ENCODE measurements around the gene RALGAPA1. TPM values are rescaled to one million over a fixed set of nuclear protein-coding genes. Genes with fewer than 3 reads are reported as not detected.
"Not testable (repeated sequence)": the region's sequence is repeated elsewhere in the genome, so short reads cannot be mapped to it uniquely, and the experiment has no call there.

The RALGAPA1 gene
- polyA plus RNA-seq, 1 of the 3 experiments (the other 2 are of a cell fraction) = 3.6 TPM

DNA sequence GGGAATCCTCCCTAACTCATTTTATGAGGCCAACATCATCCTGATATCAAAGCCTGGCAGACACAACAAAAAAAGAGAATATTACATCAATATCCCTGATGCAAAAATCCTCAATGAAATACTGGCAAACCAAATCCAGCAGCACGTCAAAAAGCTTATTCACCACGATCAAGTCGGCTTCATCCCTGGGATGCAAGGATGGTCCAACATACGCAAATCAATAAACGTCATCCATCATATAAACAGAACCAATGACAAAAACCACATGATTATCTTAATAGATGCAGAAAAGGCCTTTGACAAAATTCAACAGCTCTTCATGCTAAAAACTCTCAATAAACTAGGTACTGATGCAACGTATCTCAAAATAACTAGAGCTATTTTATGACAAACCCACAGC lies 189.1 kb downstream of the RALGAPA1 start:
- DNase-seq = not testable (repeated sequence)

GRCh38 chr14:35619461-35619860 lies 189.6 kb downstream of the RALGAPA1 start:
- H3K9ac ChIP-seq; CTCF ChIA-PET; POLR2A ChIA-PET; H3K9me2 ChIP-seq; H3F3A ChIP-seq (replicated peaks; ENCODE audit: insufficient read depth); H3K9me3 ChIP-seq; H3K4me1 ChIP-seq (ENCODE audit: control insufficient read depth in 1 of 2, insufficient read depth in 2 of 2, low read depth in 1 of 2, low read length in 1 of 2); H3K27me3 ChIP-seq (ENCODE audit: insufficient read depth); H3K27ac ChIP-seq (ENCODE audit: low read depth in 2 of 2, low read length in 1 of 2); H3K79me2 ChIP-seq (ENCODE audit: insufficient read depth); H2AFZ ChIP-seq (ENCODE audit: low read depth); H3K4me3 ChIP-seq (ENCODE audit: low read depth in 2 of 2, low read length in 1 of 2); H3K4me2 ChIP-seq; DNase-seq; H4K20me1 ChIP-seq (ENCODE audit: insufficient read depth): not testable (repeated sequence)
- 95% methylated on average over 1 of the region's 1 CpG for whole genome bisulfite sequencing (ENCODE audit: low lambda C conversion rate)
- H3K36me3 ChIP-seq (replicated peaks in 1 of 2; ENCODE audit: control insufficient read depth in 1 of 2, insufficient read depth in 2 of 2, low read length in 1 of 2) = peaks cover 2 to 16% of the 10 kb centered on the region in 2 experiments

More for the DNA sequence above, 189.1 kb downstream of the RALGAPA1 start:
- H3K36me3 ChIP-seq (replicated peaks in 1 of 2; ENCODE audit: control insufficient read depth in 1 of 2, insufficient read depth in 2 of 2, low read length in 1 of 2) = peaks cover 2 to 16% of the 10 kb centered on the region in 2 experiments
- POLR2A ChIA-PET; H3K27me3 ChIP-seq (ENCODE audit: insufficient read depth); H3K27ac ChIP-seq (ENCODE audit: low read depth in 2 of 2, low read length in 1 of 2); H3K4me3 ChIP-seq (ENCODE audit: low read depth in 2 of 2, low read length in 1 of 2); H3K9ac ChIP-seq; H4K20me1 ChIP-seq (ENCODE audit: insufficient read depth); H3K9me2 ChIP-seq; H3K4me1 ChIP-seq (ENCODE audit: control insufficient read depth in 1 of 2, insufficient read depth in 2 of 2, low read depth in 1 of 2, low read length in 1 of 2); H3K9me3 ChIP-seq; CTCF ChIA-PET; H3F3A ChIP-seq (replicated peaks; ENCODE audit: insufficient read depth); H3K79me2 ChIP-seq (ENCODE audit: insufficient read depth); H2AFZ ChIP-seq (ENCODE audit: low read depth); H3K4me2 ChIP-seq: not testable (repeated sequence)
- WGBS (ENCODE audit: low lambda C conversion rate) = 94% methylated on average over 6 of the region's 6 CpGs

GRCh38 chr14:35617500-35617899 lies 191.6 kb downstream of the RALGAPA1 start:
- WGBS (ENCODE audit: low lambda C conversion rate) = 100% methylated on average over 3 of the region's 3 CpGs
- no peak overlapping the region for H3K4me2 ChIP-seq
- H3K9ac ChIP-seq = no peak overlapping the region
- no peak overlapping the region for H3K4me3 ChIP-seq (ENCODE audit: low read depth in 2 of 2, low read length in 1 of 2)
- DNase-seq = no peak
- no peaks in the 10 kb centered on the region for H3K9me2 ChIP-seq
- H3K9me3 ChIP-seq = no peaks in the 10 kb centered on the region
- H3K4me1 ChIP-seq (ENCODE audit: control insufficient read depth in 1 of 2, insufficient read depth in 2 of 2, low read depth in 1 of 2, low read length in 1 of 2) = no peaks in the 10 kb centered on the region; a peak in 1 of 4 replicates
- H3K36me3 ChIP-seq (replicated peaks in 1 of 2; ENCODE audit: control insufficient read depth in 1 of 2, insufficient read depth in 2 of 2, low read length in 1 of 2) = peaks cover 2 to 13% of the 10 kb centered on the region in 2 experiments
- H3K79me2 ChIP-seq (ENCODE audit: insufficient read depth) = no peaks in the 10 kb centered on the region; the same call in 1 of the 2 replicates
- H4K20me1 ChIP-seq (ENCODE audit: insufficient read depth) = no peaks in the 10 kb centered on the region
- TF ChIP-seq NRF1 (IDR thresholded peaks at IDR 0.05; ENCODE audit: low read depth, low read length) (no peak), PBX3 (IDR thresholded peaks at IDR 0.05) (no peak), RXRA (IDR thresholded peaks at IDR 0.05; ENCODE audit: borderline replicate concordance, low read depth) (no peak), RAD21 (IDR thresholded peaks at IDR 0.05; ENCODE audit: low read length) (no peak), TEAD4 (IDR thresholded peaks at IDR 0.05; ENCODE audit: borderline replicate concordance, insufficient read depth) (no peak), YY1 (IDR thresholded peaks at IDR 0.05; ENCODE audit: low read depth) (no peak), TAF1 (IDR thresholded peaks at IDR 0.05; ENCODE audit: borderline replicate concordance, low read depth, low read length) (no peak), JUND (IDR thresholded peaks at IDR 0.05) (no peak), FOXJ3 (CRISPR knock-in tag; IDR thresholded peaks at IDR 0.05) (no peak), ZBTB33 (IDR thresholded peaks at IDR 0.05; ENCODE audit: borderline replicate concordance, low read depth) (no peak), GABPA (IDR thresholded peaks at IDR 0.05; ENCODE audit: low read depth) (no peak)
- TF ChIP-seq, protein P1, sequence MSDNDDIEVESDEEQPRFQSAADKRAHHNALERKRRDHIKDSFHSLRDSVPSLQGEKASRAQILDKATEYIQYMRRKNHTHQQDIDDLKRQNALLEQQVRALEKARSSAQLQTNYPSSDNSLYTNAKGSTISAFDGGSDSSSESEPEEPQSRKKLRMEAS (IDR thresholded peaks at IDR 0.05; ENCODE audit: low read depth) = no peak
- TF ChIP-seq, protein P2, sequence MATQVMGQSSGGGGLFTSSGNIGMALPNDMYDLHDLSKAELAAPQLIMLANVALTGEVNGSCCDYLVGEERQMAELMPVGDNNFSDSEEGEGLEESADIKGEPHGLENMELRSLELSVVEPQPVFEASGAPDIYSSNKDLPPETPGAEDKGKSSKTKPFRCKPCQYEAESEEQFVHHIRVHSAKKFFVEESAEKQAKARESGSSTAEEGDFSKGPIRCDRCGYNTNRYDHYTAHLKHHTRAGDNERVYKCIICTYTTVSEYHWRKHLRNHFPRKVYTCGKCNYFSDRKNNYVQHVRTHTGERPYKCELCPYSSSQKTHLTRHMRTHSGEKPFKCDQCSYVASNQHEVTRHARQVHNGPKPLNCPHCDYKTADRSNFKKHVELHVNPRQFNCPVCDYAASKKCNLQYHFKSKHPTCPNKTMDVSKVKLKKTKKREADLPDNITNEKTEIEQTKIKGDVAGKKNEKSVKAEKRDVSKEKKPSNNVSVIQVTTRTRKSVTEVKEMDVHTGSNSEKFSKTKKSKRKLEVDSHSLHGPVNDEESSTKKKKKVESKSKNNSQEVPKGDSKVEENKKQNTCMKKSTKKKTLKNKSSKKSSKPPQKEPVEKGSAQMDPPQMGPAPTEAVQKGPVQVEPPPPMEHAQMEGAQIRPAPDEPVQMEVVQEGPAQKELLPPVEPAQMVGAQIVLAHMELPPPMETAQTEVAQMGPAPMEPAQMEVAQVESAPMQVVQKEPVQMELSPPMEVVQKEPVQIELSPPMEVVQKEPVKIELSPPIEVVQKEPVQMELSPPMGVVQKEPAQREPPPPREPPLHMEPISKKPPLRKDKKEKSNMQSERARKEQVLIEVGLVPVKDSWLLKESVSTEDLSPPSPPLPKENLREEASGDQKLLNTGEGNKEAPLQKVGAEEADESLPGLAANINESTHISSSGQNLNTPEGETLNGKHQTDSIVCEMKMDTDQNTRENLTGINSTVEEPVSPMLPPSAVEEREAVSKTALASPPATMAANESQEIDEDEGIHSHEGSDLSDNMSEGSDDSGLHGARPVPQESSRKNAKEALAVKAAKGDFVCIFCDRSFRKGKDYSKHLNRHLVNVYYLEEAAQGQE (IDR thresholded peaks at IDR 0.05; ENCODE audit: low read depth, low read length) = no peak
- ChIA-PET POLR2A (no interaction called here), CTCF (no interaction called here)
- no peak overlapping the region for H2AFZ ChIP-seq (ENCODE audit: low read depth)
- H3K27ac ChIP-seq (ENCODE audit: low read depth in 2 of 2, low read length in 1 of 2) = no peak overlapping the region
- no peaks in the 10 kb centered on the region for H3F3A ChIP-seq (replicated peaks; ENCODE audit: insufficient read depth)
- H3K27me3 ChIP-seq (ENCODE audit: insufficient read depth) = no peaks in the 10 kb centered on the region
